Spleen (tissue), 11 donors: ENCODE measurements around the gene RNF207. TPM values are rescaled to one million over a fixed set of nuclear protein-coding genes. Genes with fewer than 3 reads are reported as not detected.

Source experiments
- DNase-seq: peaks from one replicate; pipeline ENCODE4 v3.0.0-alpha.2; 2020
- H3K27ac ChIP-seq, 8 donors: fragments of 200-600 bp; sonication (generic) in 7 of 8; 1 replicate in 4 of 8; 2 replicates in 4 of 8; pipeline versions ENCODE4 v1.5.0 to v1.8.0; 2016 to 2021; ENCODE audit warnings: inconsistent platforms in 4 of 8, mild to moderate bottlenecking in 4 of 8, moderate library complexity in 1 of 8
- H3K27me3 ChIP-seq, 7 donors: fragments of 200-600 bp; sonication (generic) in 6 of 7; replicated peaks in 1 of 7; 1 replicate in 4 of 7; 2 replicates in 3 of 7; pipeline versions ENCODE4 v1.5.0 to v1.8.0; 2016 to 2021; ENCODE audit warnings: inconsistent platforms in 3 of 7, mild to moderate bottlenecking in 1 of 7
- H3K36me3 ChIP-seq, 6 donors: fragments of 200-600 bp; sonication (generic) in 5 of 6; 1 replicate in 4 of 6; 2 replicates in 2 of 6; pipeline versions ENCODE4 v1.5.0 to v1.8.0; 2016 to 2021; ENCODE audit warnings: inconsistent platforms in 2 of 6
- H3K4me1 ChIP-seq, 6 donors: fragments of 200-600 bp; sonication (generic) in 5 of 6; 1 replicate in 3 of 6; 2 replicates in 3 of 6; pipeline versions ENCODE4 v1.5.0 to v1.8.0; 2016 to 2021; ENCODE audit warnings: inconsistent platforms in 3 of 6
- H3K4me3 ChIP-seq, 8 donors: fragments of 200-600 bp; sonication (generic) in 7 of 8; 1 replicate in 4 of 8; 2 replicates in 4 of 8; pipeline versions ENCODE4 v1.5.0 to v1.8.0; 2016 to 2021; ENCODE audit warnings: inconsistent platforms in 4 of 8, mild to moderate bottlenecking in 4 of 8, moderate library complexity in 2 of 8
- H3K9me3 ChIP-seq, 8 donors: fragments of 200-600 bp; sonication (generic) in 7 of 8; 1 replicate in 4 of 8; 2 replicates in 4 of 8; pipeline versions ENCODE4 v1.5.0 to v1.8.0; 2016 to 2021; ENCODE audit warnings: inconsistent platforms in 4 of 8
- POLR2A ChIP-seq, 3 donors: fragments of 450-650 bp; IDR thresholded peaks; one replicate each; pipeline ENCODE4 v1.5.1; 2017; ENCODE audit warnings: antibody characterized with exemption in 3 of 3, mild to moderate bottlenecking in 1 of 3
- POLR2AphosphoS5 ChIP-seq, 3 donors: sonication (generic); formaldehyde crosslinking; IDR thresholded peaks; one replicate each; pipeline ENCODE4 v1.5.1; 2017; ENCODE audit warnings: antibody characterized with exemption in 3 of 3
- WGBS, 5 donors: extraction: QIAGEN DNeasy Blood & Tissue Kit in 3 of 5; methylation state at CpG; one replicate each; pipeline versions ENCODE4 v1.1.5 to v1.1.7; 2013 to 2018; 5-methylcytosine and 5-hydroxymethylcytosine counted together
- intact Hi-C: fragments of 100-400 bp; cut with DNase I; formaldehyde crosslinking; loops from one replicate; pipeline ENCODE4 v1.15.0; 2023; ENCODE audit warnings: low total_unique reads
- polyA plus RNA-seq, 3 donors: library from polyadenylated mRNA; stranded (reverse); fragments of 200-250 nt; gene quantifications; one replicate each; pipeline ENCODE4 v1.2.1, GENCODE V29; 2013
- total RNA-seq, 7 donors: library from RNA; depleted of rRNA in 3 of 7; stranded (reverse); fragments of >200 nt in 3 of 7; fragmentation: NEBNext Ultra II Directional in 4 of 7; extraction: Animal tissue kit (Norgen Biotek cat#: 25700) in 4 of 7; gene quantifications; one replicate each; pipeline versions ENCODE4 v1.1.0 to v1.2.1, GENCODE V29; 2016 to 2021
- TF ChIP-seq, protein P1 (sequence below), 11 experiments: fragments of 200-600 bp in 7 of 11; fragments of 450-650 bp in 4 of 11; sonication (generic) in 4 of 11; IDR thresholded peaks in 8 of 11; conservative IDR thresholded peaks in 3 of 11; 1 replicate in 7 of 11; 2 replicates in 4 of 11; pipeline versions ENCODE4 v1.4.0 to v1.8.0; 2016 to 2021; ENCODE audit warnings: antibody characterized with exemption in 11 of 11, inconsistent platforms in 4 of 11, mild to moderate bottlenecking in 1 of 11
- donor health status: healthy with polysubstance abuse.
- donor health status: DM: no; HTN: no; CAD: no; lungs with moderate emphysema.
- donor health status: DM: no; HTN: no; CAD: no.
- donor health status: Bipolar disorder and iron deficiency.
- donor health status: healthy.
- donor health status: DM: no; HTN: no; CAD: no.
- donor health status: DM: yes; HTN: yes; CAD: no.

RNF207 gene
- total and polyA plus RNA-seq, 10 donors, result 2.8 to 12.5 (median 6.3) TPM

DNA sequence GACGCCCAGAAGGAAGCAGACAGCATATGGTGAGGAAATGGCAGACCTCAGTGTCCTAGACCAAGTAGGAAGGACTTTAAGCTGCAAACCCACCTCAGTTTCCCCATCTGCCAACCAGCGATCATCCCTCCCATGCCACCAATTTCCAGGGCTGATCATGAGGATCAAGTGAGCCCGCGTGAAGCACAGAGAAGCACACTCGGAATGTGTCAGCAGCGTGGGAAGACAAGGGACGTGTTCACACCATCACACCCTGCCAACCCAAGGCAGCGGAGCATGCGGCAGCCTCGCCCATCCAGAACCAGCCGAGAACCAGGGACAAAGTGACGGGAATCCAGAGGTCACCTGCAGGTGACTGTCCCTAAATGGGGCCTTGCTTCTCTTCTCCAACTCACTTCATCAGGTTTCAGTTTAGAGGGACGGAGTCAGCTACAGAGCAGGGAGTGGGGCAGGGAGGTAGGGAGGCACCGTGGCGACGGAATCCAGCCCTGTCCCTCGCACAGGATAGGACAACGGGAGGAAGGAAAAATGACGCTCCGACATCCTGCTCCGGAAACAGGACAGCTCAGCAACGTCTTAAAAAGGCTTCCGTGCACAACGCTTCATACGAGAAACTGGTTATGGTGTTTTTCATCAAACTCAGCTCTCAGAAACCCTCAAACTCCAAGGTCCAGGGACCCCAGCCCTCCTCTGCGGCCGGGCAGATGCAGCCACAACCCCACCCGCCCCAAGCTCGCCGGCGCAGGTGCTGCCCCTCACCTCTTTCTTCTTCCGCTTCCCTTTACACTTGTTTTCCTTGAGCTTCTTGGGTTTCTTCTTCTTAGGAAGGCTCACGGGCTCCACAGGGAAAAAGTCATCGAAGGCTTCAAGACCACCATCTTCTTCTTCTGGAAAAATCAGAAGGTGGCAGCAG, 38.3 kb upstream of the RNF207 start:
- WGBS, 5 donors, result 69 to 80% (median 71%) methylated on average over 34 of the region's 34 CpGs
- H3K9me3 ChIP-seq, result no peaks in the 10 kb centered on the region
- peaks cover 0 to 17% (median 3%) of the 10 kb centered on the region in 6 donors for H3K4me1 ChIP-seq
- TF ChIP-seq POLR2AphosphoS5 (IDR thresholded peaks at IDR 0.05), result peak in 1 of 3 donors; percentile 6
- TF ChIP-seq, protein P1, sequence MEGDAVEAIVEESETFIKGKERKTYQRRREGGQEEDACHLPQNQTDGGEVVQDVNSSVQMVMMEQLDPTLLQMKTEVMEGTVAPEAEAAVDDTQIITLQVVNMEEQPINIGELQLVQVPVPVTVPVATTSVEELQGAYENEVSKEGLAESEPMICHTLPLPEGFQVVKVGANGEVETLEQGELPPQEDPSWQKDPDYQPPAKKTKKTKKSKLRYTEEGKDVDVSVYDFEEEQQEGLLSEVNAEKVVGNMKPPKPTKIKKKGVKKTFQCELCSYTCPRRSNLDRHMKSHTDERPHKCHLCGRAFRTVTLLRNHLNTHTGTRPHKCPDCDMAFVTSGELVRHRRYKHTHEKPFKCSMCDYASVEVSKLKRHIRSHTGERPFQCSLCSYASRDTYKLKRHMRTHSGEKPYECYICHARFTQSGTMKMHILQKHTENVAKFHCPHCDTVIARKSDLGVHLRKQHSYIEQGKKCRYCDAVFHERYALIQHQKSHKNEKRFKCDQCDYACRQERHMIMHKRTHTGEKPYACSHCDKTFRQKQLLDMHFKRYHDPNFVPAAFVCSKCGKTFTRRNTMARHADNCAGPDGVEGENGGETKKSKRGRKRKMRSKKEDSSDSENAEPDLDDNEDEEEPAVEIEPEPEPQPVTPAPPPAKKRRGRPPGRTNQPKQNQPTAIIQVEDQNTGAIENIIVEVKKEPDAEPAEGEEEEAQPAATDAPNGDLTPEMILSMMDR (IDR thresholded peaks at IDR 0.05 in 8 of 11, conservative IDR thresholded peaks at IDR 0.05 in 3 of 11), result no peak
- H3K4me3 ChIP-seq, result no peak overlapping the region
- intact Hi-C loops, result no loop called here
- no peaks in the 10 kb centered on the region for H3K36me3 ChIP-seq
- H3K27me3 ChIP-seq, result peaks cover 0 to 89% (median 26%) of the 10 kb centered on the region in 7 donors
- DNase-seq, result no peak
- H3K27ac ChIP-seq, result no peak overlapping the region

DNA sequence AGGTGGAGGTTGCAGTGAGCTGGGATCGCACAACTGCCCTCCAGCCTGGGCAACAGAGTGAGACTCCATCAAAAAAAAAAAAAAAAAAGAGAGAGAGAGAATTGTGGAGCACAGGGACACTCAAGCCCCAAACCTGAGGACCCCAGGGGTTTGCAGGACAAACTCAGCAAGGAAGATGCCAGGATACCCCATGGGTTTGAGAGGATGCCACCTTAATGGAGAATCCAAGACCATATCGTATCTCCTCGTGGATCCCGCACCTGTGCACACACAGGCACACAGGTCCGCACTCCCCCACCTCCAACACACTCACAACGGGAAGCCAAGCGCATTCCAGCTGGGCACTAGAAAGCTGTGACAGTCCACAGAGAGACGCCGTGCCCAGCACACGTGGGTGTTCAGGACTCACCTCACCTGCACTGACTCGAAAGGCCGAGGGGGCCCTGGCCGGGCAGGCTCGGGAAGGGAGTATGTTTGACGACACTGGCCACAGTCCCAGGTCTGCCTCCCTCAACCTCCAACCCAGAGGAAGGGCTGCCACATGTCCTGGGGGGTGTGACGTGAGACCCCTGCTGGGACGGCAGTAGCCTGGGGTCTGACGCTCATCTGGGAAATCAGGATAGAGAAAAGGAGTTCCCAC, 36.9 kb upstream of the RNF207 start:
- no peak for DNase-seq
- Histone ChIP-seq H3K9me3 (no peaks in the 10 kb centered on the region), H3K4me1 (peaks cover 0 to 17% (median 3%) of the 10 kb centered on the region in 6 donors), H3K36me3 (no peaks in the 10 kb centered on the region), H3K27me3 (peaks cover 0 to 90% (median 20%) of the 10 kb centered on the region in 7 donors), H3K4me3 (no peak overlapping the region), H3K27ac (no peak overlapping the region)
- TF ChIP-seq, protein P1 (IDR thresholded peaks at IDR 0.05 in 8 of 11, conservative IDR thresholded peaks at IDR 0.05 in 3 of 11), result no peak
- no peak for TF ChIP-seq POLR2A (IDR thresholded peaks at IDR 0.05)
- no peak for TF ChIP-seq POLR2AphosphoS5 (IDR thresholded peaks at IDR 0.05)
- 81 to 82% (median 82%) methylated on average over 15 to 18 of the region's 18 CpGs for WGBS, 5 donors
- intact Hi-C loops, result no loop called here

DNA sequence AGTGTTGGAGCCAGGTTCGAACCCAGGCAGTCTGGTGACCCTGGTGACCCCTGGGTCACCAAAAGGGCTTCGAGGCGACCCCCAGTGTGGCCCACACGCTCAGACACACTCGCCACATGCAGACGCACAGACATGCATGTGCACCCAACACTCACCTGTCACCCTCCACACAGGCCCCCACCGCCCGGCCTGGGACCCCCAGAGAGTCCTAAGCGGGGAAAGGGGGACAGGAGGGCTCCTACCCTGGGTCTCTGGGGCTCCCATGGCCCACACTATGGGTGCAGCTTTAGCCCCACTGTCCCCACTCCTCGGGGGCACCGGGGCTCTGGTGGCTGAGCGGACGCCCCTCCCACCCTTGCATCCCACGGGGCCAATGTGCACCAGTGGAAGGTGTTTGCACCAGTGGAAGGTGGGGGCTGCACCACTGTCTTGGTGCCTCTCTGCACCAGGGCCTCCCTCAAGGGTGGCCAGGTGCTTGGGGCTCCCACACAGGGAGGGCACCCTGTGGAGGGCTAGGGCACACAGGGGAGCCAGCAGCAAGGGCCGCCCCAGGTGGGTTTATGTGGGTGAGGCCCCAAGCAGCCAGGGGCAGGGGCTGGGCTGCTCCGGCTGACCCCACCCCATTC, 35.7 kb upstream of the RNF207 start:
- intact Hi-C loops, result no loop called here

More for the DNA sequence above, 35.7 kb upstream of the RNF207 start:
- Histone ChIP-seq H3K36me3 (no peaks in the 10 kb centered on the region), H3K27ac (no peak overlapping the region), H3K4me3 (no peak overlapping the region), H3K4me1 (peaks cover 0 to 17% (median 3%) of the 10 kb centered on the region in 6 donors), H3K9me3 (no peaks in the 10 kb centered on the region), H3K27me3 (peaks cover 0 to 89% (median 20%) of the 10 kb centered on the region in 7 donors)
- TF ChIP-seq POLR2A (IDR thresholded peaks at IDR 0.05) (no peak), POLR2AphosphoS5 (IDR thresholded peaks at IDR 0.05) (no peak)
- TF ChIP-seq, protein P1 (IDR thresholded peaks at IDR 0.05 in 8 of 11, conservative IDR thresholded peaks at IDR 0.05 in 3 of 11), result no peak
- no peak for DNase-seq
- 62 to 86% (median 81%) methylated on average over 8 to 16 of the region's 16 CpGs for WGBS, 5 donors
